ENCODE results near the gene FBXL19. TPM values are rescaled to one million over a fixed set of nuclear protein-coding genes. Genes with fewer than 3 reads are reported as not detected.

Gene FBXL19
- 15.2 and 21.5 TPM in 2 replicates for total RNA-seq

DNA sequence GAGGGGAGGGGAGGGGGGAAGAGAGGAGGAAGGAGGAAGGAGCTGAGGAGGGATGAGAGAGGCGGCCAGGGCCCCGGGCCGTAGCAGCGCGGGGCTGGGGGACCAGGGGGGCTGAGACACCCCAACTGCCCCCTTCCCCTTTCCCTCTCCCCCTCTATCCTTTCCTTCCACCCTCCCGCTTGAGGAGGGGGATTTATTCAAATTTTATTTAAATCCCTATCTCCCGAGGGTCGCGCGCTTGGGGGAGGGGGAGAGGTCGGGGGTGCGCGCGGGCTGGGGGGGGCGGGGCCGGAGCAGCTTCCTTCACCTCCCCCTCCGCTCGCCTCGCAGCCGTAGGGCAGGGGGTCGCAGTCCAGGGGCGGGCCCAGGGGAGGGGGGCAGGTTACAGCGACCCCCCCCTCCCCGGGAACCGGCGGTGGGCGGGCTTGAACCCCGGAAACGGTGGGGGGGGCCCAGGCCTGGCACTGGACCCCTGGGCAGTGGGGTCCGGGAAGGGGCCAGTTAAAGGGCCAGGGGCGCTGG is at the start of gene FBXL19:
TSS of gene FBXL19 (plus strand) at position 19 of the 522 bp plus-strand sequence. CDS start 2,183 bp downstream, outside the sequence.

DNA sequence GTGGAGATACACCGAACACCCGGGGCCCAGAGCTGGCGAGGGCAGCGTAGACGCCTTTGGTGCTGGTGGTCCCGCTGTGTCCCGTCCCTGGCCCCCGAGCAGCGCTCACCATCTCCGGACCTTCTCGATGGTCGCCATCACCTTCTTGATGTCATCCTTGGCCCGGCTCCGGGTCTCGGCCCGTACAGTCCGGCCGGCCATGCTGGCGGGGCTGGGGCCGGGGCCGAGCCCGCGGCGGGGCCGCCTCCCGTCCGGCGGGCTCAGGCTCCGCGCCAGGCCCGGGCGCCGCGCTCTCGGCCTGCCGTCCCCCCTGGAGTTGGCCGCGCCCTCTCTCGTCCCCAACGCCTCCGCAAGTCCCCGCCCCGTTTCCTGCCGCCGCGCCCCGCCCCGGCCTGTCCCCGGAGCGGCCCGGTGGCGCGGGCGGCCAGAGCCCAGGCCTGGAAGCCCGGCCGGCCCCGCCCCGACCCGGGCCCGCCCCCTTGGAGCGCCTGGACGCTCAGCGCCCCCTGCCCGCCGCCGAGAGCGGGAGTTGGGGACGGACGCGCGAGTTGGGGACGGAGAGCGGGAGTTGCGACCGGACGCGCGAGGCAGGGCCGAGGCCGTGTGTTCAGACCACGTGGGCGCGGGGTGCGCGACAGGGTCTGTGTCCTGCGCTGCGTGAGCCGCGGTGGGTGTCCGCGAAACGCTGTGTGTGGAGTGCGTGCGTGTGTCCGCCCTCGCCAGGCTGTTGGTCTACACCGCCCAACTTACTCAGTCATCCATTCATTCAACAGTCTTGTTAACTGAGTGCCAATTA is 29.4 kb upstream of the FBXL19 start, which contains the start of gene BCL7C:
TSS of gene BCL7C (minus strand) at position 334 of the 796 bp plus-strand sequence. CDS start at position 201, 133 bp downstream.

DNA sequence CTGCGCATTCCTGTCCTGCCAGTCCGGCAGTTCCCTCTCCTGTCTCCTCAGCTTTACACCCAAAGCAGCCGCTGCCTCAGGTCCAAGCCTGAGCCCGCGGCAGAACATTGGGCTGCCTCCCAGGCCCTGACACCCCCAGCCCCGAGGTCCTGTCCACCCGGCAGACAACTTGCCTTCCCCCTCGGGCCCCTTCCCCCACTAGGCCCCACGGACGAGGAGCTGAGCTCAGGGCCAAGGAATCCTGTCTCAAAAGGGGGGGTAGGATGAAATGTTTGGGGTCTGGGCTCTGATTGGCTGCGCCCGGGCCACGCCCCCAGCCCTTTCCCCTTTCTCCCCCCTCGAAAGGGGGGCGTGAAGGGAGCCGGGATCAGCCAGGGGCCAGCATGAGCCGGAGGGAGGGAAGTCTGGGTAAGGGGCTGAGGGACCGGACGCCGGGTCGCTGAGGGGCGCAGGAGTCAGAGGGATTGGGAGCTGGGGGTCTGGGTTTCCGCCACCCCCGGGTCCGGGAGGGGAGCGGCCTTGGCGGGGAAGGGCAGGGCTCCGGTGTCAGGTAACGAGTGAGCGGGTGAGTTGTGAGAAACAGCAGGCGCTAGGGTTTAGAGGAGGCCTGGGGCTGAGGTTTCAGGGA is 27.0 kb upstream of the FBXL19 start, which contains the start of gene CTF1:
TSS of gene CTF1 (plus strand) at position 354 of the 628 bp plus-strand sequence. CDS start at position 384, 30 bp downstream.

DNA sequence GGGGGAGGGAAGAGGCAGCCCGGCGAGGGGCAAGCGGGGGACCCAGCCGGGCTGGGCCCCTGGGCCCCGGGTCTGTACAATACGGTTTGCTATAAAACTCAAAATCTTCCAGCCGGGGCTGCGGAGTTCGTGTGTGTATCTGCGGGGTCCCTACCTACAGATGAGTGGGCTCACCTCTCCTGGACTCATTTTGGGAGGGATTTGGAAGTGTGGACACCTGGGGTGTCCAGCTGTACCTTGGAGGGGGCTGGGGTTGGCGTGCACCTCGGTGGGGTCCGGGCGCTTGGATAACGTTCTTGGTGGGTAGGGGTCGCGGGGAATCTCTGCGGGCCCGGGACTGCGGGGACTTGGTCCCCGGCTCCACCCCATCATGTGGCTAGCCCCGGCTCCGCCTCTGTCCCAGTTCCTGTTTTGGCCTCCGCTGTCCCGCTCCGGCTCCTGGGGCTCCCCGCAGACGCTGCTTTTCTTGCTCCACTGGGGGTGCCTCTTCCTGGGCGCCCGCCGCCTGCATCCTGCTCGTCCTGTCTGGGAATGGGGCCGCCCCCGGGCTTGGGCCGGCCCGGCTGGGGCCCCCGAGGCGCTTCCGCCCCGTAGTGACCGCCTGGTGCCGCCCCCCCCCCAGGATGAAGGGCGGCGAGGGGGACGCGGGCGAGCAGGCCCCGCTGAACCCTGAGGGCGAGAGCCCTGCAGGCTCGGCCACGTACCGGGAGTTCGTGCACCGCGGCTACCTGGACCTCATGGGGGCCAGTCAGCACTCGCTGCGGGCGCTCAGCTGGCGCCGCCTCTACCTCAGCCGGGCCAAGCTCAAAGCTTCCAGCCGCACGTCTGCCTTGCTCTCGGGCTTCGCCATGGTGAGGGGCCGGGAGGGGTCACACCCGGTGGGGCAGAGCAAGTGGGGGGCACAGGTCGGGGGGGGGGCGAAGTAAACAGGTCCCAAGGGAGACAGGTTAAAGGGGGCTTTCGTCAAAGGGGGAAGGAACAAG is 25.6 kb downstream of the FBXL19 start, which contains the start of gene ORAI3:
TSS of gene ORAI3 (plus strand) at position 402 of the 983 bp plus-strand sequence. CDS start at position 624, 222 bp downstream.

GRCh38 chr16:30957456-30958174 is 34.2 kb downstream of the FBXL19 start, which contains the start of gene SETD1A:
Gene SETD1A (plus strand): TSS chr16:30957754. CDS start chr16:30958732, 978 bp downstream.

DNA sequence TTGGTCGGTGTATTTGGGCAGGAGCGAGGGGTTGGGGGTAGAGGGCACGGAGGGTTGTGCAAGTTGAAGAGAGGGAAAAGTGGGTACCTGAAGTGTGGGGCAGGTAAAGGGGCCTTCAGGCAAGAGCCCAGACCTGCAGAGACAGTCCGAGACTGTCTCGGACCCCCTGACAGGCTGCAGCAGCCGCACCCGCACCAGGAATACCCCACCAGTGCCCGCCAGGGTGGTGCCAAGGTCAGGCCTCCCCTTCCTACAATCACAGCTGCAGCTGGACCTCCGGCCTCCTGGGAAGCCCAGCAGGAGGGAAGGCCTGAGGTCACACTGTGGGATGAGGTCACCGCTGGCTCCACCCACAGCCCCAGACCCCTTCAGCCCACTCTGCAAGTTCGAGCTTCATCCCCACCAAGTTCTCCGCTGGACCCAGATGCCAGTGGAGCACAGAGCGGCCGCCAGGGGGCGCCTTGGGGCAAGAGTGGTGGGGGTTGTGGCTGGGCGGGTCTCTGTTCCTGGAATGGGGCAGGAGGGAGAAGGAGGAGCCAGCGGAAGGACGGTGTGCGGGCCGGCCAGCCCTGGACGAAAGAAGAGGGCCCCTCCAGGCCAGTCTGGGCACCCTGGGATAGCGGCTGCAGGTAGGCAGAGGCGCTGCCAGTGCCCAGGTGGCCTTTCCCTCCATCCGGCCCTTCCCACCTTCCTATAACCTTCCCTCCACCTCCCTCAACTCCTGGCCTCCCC is 61.5 kb downstream of the FBXL19 start, which contains the start of gene HSD3B7:
TSS of gene HSD3B7 (plus strand) at position 539 of the 732 bp plus-strand sequence. CDS start 452 bp downstream, outside the sequence.

Other genes starting within 250 kb of the FBXL19 start
- gene SRCAP, start 224.4 kb upstream of the FBXL19 start, total RNA-seq, result 10.8 and 13.1 TPM in 2 replicates
- 14.4 and 18.3 TPM in 2 replicates for gene PHKG2, start 175.1 kb upstream of the FBXL19 start, total RNA-seq
- 2.1 TPM in 1 of 2 replicates, not detected in the other for gene CFAP119, start 161.5 kb upstream of the FBXL19 start, total RNA-seq
- gene RNF40, start 161.2 kb upstream of the FBXL19 start, total RNA-seq, result 56.7 and 58.8 TPM in 2 replicates
- gene ZNF629, start 136.4 kb upstream of the FBXL19 start, total RNA-seq, result 12.1 and 12.8 TPM in 2 replicates
- gene BCL7C, start 29.5 kb upstream of the FBXL19 start, total RNA-seq, result 39.0 and 40.1 TPM in 2 replicates
- 0.54 and 0.81 TPM in 2 replicates for gene CTF1, start 27.0 kb upstream of the FBXL19 start, total RNA-seq
- gene ORAI3, start 25.5 kb downstream of the FBXL19 start, total RNA-seq, result 23.8 and 44.4 TPM in 2 replicates
- 3.1 and 4.5 TPM in 2 replicates for gene SETD1A, start 34.2 kb downstream of the FBXL19 start, total RNA-seq
- 6.8 and 11.6 TPM in 2 replicates for gene HSD3B7, start 61.6 kb downstream of the FBXL19 start, total RNA-seq
- gene STX1B, start 87.1 kb downstream of the FBXL19 start, total RNA-seq, result 0.16 and 0.18 TPM in 2 replicates
- 22.9 and 25.9 TPM in 2 replicates for gene STX4, start 110.0 kb downstream of the FBXL19 start, total RNA-seq
- 9.2 and 15.9 TPM in 2 replicates for gene ZNF668, start 150.7 kb downstream of the FBXL19 start, total RNA-seq
- gene ZNF646, start 150.8 kb downstream of the FBXL19 start, total RNA-seq, result 12.6 and 24.2 TPM in 2 replicates
- 2.6 and 6.1 TPM in 2 replicates for gene PRSS53, start 165.4 kb downstream of the FBXL19 start, total RNA-seq
- 264 and 274 TPM in 2 replicates for gene VKORC1, start 171.2 kb downstream of the FBXL19 start, total RNA-seq
- 80.5 and 118 TPM in 2 replicates for gene BCKDK, start 184.8 kb downstream of the FBXL19 start, total RNA-seq
- 17.3 and 29.5 TPM in 2 replicates for gene KAT8, start 194.1 kb downstream of the FBXL19 start, total RNA-seq
- gene PRSS8, start 212.2 kb downstream of the FBXL19 start, total RNA-seq, result not detected in 2 replicates
- not detected in 2 replicates for gene PRSS36, start 226.5 kb downstream of the FBXL19 start, total RNA-seq

Data from cardiac atrium fibroblast (primary cell).